GM12873 (cell line): ENCODE measurements around the gene CYREN.

Experiments
- CTCF ChIP-seq: IDR thresholded peaks from 2 replicates; pipeline ENCODE4 v1.5.1; 2012; ENCODE audit warnings: low read depth, mild to moderate bottlenecking, moderate library complexity, low read length, control low read depth; ENCODE audit not compliant: insufficient read depth; ENCODE audit errors: missing control alignments

Gene CYREN

GRCh38 chr7:135181261-135181928 lies 10.9 kb upstream of the CYREN start:
- no peak for TF ChIP-seq CTCF

DNA sequence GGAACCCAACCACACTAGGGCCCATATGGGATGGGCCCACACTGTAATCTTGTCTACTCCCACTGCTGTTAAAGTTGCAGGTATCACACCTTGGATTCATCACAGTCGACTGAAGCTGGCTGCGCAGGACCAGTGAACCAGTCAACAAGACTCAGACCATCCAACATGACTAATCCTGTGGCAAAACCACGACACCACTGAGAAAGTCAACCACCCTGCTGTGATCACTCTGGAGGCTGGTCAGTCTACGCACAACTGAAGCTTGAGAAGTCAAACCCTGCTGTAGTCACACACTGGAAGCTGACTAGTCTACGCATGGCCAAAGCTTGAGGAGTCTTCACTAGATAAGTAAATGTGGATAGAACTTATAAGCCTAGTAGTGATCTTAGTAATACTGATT lies 9.6 kb upstream of the CYREN start:
- TF ChIP-seq CTCF, result no peak

DNA sequence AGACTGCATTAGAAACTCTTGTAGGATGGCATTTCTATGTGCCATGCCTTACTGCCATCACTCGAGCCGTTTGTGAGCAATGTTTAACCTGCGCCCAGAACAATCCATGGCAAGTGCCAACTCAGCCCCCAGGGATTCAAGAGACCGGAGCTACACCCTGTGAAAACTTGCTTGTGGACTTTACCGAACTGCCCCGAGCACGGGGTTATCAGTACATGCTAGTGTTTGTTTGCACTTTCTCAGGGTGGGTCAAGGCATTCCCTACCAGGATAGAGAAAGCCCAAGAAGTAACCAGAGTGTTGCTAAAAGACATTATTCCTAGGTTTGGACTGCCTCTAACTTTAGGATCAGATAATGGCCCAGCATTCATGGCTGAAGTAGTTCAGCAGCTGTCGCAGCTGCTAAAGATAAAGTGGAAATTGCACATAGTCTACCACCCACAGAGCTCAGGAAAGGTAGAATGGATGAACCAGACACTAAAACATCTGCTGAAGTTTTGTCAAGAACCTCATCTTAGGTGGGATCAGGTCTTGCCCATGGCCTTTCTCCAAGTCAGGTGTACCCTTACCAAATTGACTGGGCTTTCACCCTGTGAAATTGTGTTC lies 8.9 kb upstream of the CYREN start:
- TF ChIP-seq CTCF, result no peak

DNA sequence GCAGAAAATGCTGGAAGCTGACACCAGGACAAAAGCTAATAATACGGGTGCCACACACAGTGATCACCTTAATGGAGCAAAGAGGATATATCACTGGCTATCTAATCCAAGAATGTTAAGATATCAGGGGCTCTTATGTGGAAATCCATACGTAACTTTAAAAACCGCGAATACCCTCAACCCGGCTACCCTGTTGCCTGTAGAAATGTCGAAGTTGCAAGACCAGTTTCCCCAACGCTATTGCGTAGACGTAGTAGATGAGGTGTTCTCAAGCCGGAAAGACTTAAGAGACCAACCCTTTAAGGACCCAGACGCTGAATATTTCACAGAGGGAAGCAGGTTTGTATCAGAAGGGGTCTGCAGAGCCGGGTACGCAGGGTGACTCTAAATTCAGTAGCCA lies 7.9 kb upstream of the CYREN start:
- no peak for TF ChIP-seq CTCF

- TF ChIP-seq CTCF, result no peak
These were observed 6.7 kb upstream of the CYREN start for GRCh38 chr7:135177028-135177696.

GRCh38 chr7:135175931-135176330 lies 5.4 kb upstream of the CYREN start:
- TF ChIP-seq CTCF, result no peak

DNA sequence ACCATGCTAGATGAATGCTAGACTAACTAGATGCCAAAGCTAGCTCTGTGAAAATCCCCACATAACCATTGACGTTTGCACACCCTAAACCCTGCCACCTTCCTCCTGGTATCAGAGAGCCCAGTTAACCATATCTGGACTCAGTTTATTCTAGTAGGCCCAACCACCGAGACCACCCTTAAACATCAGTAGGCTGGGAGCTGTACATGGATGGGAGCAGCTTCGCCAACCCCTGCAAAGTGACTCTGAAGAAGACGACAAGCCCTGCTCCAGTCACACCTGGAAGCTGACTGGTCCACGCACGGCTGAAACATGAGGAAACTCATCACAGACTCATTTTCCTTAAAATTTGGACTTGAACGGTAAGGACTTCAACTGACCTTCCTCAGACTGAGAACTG lies 4.4 kb upstream of the CYREN start:
- TF ChIP-seq CTCF, result no peak
